Mesenteric fat pad (tissue), 1 donor: ENCODE measurements around the gene ROBO1. TPM values are rescaled to one million over a fixed set of nuclear protein-coding genes. Genes with fewer than 3 reads are reported as not detected.
"Not testable (repeated sequence)": the region's sequence is repeated elsewhere in the genome, so short reads cannot be mapped to it uniquely, and the experiment has no call there.

Source experiments
- DNase-seq: peaks from one replicate; pipeline ENCODE4 v3.0.0-alpha.2; 2020; ENCODE audit warnings: low spot score
- total RNA-seq: library from RNA; stranded (reverse); fragmentation: NEBNext Ultra II Directional; extraction: Animal tissue kit (Norgen Biotek cat#: 25700); gene quantifications from one replicate; pipeline ENCODE4 v1.2.1, GENCODE V29; 2021
- donor health status: DM: yes; HTN: yes; CAD: no.

Gene ROBO1
- total RNA-seq, 1 donor from 2014 or later = 7.1 TPM

GRCh38 chr3:78757731-78758130 lies 1010.1 kb downstream of the ROBO1 start:
- no peak for DNase-seq

- no peak for DNase-seq
These were observed 1013.6 kb downstream of the ROBO1 start for GRCh38 chr3:78754066-78754743.

GRCh38 chr3:78751266-78751665 lies 1016.5 kb downstream of the ROBO1 start:
- no peak for DNase-seq

- DNase-seq = not testable (repeated sequence)
These were observed 1017.5 kb downstream of the ROBO1 start for GRCh38 chr3:78750291-78750690.

GRCh38 chr3:78749056-78749455 lies 1018.7 kb downstream of the ROBO1 start:
- DNase-seq = no peak

- DNase-seq = no peak
These were observed 1022.0 kb downstream of the ROBO1 start for GRCh38 chr3:78745847-78746246.

- DNase-seq = no peak
These were observed 1025.3 kb downstream of the ROBO1 start for GRCh38 chr3:78742491-78742890.

- DNase-seq = no peak
These were observed 1025.8 kb downstream of the ROBO1 start for GRCh38 chr3:78742041-78742440.

GRCh38 chr3:78741066-78741645 lies 1026.6 kb downstream of the ROBO1 start:
- DNase-seq = no peak

GRCh38 chr3:78738833-78739232 lies 1029.0 kb downstream of the ROBO1 start:
- no peak for DNase-seq

- DNase-seq = no peak
These were observed 1029.8 kb downstream of the ROBO1 start for GRCh38 chr3:78737988-78738387.

- DNase-seq = no peak
These were observed 1030.9 kb downstream of the ROBO1 start for GRCh38 chr3:78736863-78737262.

- no peak for DNase-seq
These were observed 1033.7 kb downstream of the ROBO1 start for GRCh38 chr3:78734048-78734637.

GRCh38 chr3:78732893-78733292 lies 1034.9 kb downstream of the ROBO1 start:
- DNase-seq = no peak

GRCh38 chr3:78732471-78732870 lies 1035.3 kb downstream of the ROBO1 start:
- no peak for DNase-seq

GRCh38 chr3:78729946-78730345 lies 1037.9 kb downstream of the ROBO1 start:
- DNase-seq = no peak

- no peak for DNase-seq
These were observed 1039.2 kb downstream of the ROBO1 start for GRCh38 chr3:78728406-78729145.

- no peak for DNase-seq
These were observed 1041.3 kb downstream of the ROBO1 start for GRCh38 chr3:78726545-78726944.

- no peak for DNase-seq
These were observed 1042.0 kb downstream of the ROBO1 start for GRCh38 chr3:78725703-78726246.

GRCh38 chr3:78724859-78725258 lies 1042.9 kb downstream of the ROBO1 start:
- DNase-seq = no peak

GRCh38 chr3:78724364-78724763 lies 1043.4 kb downstream of the ROBO1 start:
- not testable (repeated sequence) for DNase-seq
